Lower leg skin (tissue), 3 donors: ENCODE measurements around the gene UNKL.

Source experiments
- POLR2A ChIP-seq, 2 donors: fragments of 450-650 bp; IDR thresholded peaks; one replicate each; pipeline ENCODE4 v1.6.1; 2016 to 2017; ENCODE audit warnings: antibody characterized with exemption in 2 of 2, mild to moderate bottlenecking in 1 of 2, moderate library complexity in 1 of 2
- TF ChIP-seq, protein P1 (sequence below), 3 donors: fragments of 450-650 bp; IDR thresholded peaks; one replicate each; pipeline ENCODE4 v1.5.1; 2016; ENCODE audit warnings: antibody characterized with exemption in 3 of 3, mild to moderate bottlenecking in 3 of 3, moderate library complexity in 2 of 3

DNA sequence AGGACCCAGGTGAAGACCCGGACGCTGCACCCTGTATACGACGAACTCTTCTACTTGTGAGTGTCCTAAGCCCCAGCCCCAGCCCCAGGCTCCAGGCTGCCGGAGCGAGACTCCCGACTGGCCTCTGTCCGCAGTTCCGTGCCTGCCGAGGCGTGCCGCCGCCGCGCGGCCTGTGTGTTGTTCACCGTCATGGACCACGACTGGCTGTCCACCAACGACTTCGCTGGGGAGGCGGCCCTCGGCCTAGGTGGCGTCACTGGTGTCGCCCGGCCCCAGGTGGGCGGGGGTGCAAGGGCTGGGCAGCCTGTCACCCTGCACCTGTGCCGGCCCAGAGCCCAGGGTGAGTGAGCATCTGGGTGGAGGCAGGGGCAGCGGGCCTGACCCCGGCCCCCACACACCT, 66.5 kb downstream of the UNKL start:
- TF ChIP-seq, protein P1, sequence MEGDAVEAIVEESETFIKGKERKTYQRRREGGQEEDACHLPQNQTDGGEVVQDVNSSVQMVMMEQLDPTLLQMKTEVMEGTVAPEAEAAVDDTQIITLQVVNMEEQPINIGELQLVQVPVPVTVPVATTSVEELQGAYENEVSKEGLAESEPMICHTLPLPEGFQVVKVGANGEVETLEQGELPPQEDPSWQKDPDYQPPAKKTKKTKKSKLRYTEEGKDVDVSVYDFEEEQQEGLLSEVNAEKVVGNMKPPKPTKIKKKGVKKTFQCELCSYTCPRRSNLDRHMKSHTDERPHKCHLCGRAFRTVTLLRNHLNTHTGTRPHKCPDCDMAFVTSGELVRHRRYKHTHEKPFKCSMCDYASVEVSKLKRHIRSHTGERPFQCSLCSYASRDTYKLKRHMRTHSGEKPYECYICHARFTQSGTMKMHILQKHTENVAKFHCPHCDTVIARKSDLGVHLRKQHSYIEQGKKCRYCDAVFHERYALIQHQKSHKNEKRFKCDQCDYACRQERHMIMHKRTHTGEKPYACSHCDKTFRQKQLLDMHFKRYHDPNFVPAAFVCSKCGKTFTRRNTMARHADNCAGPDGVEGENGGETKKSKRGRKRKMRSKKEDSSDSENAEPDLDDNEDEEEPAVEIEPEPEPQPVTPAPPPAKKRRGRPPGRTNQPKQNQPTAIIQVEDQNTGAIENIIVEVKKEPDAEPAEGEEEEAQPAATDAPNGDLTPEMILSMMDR (IDR thresholded peaks at IDR 0.05), result no peak
- TF ChIP-seq POLR2A (IDR thresholded peaks at IDR 0.05), result no peak
